Stimulated activated CD8-positive, alpha-beta memory T cell treated with anti-CD3 and anti-CD28 coated beads, Interleukin-7, amount 100 ng/mL, for 1 hour (primary cell): Measurements from ENCODE around the gene ZFYVE28.
"Not testable (repeated sequence)": the region's sequence is repeated elsewhere in the genome, so short reads cannot be mapped to it uniquely, and the experiment has no call there.

Source experiments
- DNase-seq, 2 donors: peaks; one replicate each; pipeline ENCODE4 v3.0.0-alpha.2; 2020; ENCODE audit warnings: low read depth in 2 of 2

Gene ZFYVE28

DNA sequence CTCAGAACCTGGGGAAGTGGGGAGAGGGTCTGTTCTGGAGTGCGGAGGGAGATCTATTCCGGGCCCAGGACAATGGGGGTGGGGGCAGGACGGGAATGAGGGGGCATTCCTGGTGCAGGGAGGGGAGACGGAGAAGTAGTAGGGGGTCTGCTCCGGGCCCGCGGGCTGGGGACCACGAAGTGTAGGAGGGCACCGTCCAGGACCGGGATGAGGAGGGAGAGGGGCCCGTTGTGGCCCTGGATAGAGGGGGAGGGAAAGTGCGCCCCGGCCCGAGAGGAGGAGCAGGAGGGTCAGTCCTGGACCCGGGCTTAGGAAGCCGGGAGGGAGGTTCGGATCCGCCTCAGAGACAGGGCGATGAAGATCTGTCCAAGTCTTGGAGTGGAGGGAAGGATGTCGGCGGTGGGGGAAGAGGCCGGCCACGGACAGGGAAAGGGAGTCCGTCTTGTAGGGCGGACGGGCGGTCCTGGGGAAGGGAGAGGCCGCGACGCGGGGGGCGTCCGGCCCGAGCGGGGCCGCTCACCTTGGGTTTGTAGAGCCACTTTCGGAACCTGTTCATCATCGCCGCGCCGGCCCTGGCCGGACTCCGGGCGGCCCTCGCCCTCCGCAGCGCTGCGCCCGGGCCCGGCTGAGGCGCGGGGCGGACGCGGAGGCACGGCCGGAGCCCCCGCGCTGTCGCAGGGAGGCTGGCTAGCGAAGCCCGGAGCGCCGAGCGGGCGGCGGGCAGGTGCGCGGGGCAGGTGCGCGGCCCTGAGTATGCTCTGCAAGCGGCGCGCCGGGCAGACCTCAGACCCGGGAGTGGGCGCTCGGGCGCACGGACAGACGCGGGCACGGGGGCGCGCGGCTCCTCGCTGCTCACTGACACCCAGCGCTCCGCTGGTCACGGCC is at the start of gene ZFYVE28:
ZFYVE28 (minus strand) TSS at position 881 of the 885 bp plus-strand sequence; CDS start at position 559, 322 bp downstream.
- no peak for DNase-seq

GRCh38 chr4:2465544-2465943 is 47.1 kb upstream of the ZFYVE28 start:
- DNase-seq, result not testable (repeated sequence)

DNA sequence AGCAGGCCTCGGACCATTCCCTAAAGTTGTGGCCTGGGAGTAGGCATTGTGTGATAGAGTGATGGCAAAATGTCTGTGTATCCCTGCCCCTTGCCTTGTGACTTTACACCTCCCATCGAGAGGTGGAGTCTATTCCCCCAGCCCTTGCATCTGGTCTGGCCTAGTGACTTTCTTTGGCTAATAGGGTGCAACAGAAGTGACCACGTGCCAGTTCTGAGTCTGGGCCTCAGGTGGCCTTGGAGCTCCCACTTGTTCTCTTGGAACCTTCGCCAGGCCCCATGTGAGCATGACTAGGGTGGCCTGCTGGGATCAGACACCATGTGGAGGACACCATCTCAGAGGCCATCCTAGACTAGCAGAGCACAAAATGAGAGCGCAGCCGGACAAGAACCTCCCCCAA is 46.6 kb upstream of the ZFYVE28 start:
- DNase-seq, result no peak

DNA sequence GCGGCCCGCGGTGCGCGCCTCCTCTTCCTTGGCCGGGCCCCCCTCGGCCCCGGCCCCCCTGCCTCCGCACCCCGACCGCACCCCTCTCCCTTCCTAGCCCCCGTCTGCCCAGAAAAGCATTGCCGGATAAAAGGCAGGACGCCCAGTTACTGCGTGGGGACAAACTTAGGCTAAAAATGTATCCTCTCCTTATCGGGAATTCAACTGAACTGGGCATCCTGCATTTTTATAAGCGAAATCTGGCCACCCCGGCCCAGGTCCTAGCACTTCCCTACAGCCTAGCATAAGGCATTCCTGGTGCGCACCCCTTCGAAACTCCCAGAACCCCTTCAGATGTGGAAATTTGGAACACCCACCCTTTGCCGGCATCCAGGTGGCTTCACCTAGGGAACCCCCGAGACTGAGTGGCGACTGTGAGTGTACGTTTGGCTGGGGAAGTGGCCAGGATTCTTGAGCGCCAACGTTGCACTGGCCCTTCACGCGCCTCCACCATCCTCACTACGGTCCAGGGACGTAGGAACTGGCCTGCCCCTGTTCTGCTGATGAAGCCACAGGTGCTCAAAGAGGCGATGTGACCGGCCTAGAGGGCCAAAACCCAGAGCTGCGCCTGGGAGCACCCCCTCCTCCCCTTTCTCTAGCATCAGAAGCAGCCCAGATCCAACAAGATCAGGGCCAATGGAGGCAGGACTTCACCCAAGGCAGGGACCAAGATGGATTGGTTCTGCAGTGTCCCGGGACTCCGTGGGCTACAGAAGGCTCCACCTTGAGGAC is 44.7 kb upstream of the ZFYVE28 start:
- no peak for DNase-seq

GRCh38 chr4:2462218-2462991 is 44.0 kb upstream of the ZFYVE28 start:
- peak; percentile 32 to 34 for DNase-seq

DNA sequence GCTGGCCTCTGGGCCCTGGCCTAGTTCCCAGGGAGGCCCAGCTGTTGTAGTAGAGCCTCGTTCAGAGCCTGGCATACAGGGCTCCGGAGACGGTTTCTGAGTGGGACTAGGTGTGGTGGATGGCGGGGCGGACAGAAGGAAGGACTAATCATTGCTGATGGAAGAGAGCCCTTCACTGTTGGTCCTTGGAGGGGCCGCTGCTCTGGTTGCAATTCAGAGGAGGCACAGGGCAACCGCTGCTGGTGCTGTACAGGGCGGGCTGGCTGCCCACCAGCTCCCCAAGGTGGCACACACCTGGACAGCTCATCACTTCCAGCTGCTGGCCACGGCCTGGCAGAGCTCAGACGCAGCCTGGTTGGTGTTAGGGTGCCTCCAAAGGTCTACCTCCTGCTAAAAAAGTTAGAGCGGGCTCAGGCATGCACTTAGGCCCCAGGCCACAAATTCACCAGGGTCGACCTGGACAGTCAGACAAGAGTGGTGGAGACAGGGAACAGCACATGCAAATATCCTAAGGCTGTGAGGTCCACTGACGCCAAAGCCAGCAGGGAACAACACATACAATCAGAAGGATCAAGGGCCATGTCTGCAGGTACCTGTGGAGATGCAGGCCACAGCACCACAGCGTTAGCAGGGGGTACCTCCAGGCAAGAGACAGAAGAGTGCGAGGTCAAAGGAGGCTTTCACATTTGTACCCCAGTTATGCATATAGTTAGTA is 43.0 kb upstream of the ZFYVE28 start:
- no peak for DNase-seq

DNA sequence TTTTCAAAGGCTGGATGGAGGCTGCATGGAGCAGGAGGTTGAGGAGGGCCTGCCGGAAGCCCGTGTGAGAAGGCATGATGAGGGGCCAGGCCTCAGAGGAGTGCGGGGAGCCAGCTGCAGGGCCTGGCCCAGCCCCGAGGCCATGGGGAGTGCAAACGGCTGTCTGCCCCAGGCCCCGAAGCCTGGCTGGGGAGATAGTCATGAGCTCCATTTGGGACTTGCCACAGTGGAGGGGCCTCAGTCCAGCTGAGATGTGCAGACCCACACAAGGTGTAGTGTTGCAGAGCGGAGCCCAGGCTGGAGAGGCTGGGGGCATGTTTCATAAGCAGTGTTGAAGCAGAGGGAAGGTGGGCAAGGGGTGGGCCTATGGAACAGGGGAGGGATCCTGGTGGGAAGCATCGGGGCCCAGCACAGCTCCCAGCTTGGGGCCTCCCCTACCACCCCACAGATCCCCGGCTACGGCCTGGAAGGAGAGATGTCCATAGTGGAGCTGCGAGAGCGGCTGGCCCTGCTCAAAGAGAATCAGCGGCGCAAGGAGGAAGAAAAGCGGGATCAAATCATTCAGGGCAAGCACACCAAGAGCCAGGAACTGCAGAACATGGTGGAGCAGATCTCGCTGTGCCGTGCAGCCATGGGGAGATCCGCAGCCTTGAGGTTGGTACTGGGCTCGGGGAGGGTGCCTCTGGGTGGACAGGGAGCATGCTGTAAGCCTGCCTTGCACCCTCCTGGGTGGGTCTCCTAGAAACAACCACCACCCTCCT is 41.3 kb upstream of the ZFYVE28 start:
- no peak for DNase-seq

DNA sequence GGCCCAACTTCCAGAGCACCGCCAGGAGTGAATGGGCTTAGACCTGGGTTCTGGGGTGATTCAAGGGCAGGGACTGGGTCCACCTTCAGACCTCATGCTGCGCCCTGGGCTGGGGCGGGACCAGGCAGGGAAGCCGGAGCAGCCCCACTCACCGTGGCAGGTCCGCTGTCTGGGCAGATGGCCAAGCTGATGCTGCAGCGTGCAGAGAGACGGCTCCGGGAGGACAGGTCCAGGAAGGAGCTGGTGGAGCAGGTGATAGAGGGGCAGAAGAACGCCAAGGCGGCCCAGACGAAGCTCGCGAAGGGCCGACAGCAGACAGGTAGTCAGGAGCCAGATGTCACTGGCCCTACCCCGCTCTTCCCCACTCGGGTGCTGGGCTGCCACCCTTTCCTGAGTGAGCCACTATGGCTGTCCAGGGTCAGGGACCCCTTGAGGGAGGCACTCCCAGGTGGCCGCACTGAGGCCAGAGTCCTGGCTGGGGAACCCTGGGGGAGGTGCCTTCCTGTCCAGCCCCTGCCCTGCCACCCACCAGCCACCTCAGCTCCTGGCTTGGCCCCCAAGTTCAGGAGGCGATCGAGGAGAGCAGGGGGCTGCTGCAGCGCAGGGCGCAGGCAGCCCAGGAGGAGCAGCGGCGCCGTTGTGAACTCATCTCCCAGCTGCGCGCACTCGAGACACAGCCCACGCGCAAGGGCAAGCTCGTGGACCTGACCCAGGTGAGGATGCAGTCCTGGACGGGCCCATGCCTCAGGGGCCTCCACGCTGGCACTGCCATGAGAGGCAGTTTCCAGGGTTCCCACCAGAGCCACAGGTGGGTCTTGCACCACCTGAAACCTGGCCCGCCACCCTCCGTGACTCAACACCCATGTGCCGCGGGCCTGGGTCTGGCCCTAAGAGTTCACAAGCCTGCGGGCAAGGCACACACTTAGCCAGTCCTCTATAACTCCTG is 40.4 kb upstream of the ZFYVE28 start:
- DNase-seq, result no peak

DNA sequence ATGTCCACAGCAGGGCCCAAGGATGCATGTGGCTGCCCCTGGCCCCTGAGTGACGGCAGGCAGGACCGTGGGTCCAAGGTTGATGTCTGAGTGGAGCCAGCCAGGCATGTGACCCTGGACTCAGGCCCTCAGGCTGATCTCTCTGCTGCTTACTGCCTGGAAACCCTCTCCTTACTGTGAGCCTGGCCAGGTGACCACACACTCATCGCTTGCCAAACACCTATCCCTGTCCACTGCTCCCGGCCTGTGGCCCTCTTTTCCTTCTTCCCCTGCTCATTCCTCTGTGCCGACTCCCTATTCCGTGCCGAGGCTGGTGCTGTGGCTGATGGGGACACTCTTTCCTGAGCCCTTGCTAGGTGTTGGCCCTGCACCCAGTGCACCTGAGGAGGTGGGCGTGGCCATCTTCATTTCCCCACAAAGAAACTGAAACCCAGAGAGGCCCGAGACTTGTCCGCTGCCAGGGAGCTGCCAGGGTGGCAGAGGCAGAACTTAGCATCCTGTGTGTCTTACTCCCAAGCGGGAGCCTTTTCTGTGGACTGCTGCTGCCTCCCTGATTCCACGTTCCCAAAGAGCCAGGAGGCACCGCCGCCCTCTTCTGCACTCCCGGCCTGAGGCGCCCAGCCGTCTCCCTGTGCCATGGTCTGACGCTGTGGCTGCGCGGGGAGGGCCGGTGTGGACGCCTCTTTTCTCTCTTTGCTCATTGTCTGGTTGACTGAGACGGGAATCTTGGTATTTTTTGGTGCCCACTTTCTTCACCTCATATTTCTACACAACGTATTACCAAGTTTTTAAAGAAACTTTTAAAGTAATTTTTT is 39.2 kb upstream of the ZFYVE28 start:
- DNase-seq, result no peak

DNA sequence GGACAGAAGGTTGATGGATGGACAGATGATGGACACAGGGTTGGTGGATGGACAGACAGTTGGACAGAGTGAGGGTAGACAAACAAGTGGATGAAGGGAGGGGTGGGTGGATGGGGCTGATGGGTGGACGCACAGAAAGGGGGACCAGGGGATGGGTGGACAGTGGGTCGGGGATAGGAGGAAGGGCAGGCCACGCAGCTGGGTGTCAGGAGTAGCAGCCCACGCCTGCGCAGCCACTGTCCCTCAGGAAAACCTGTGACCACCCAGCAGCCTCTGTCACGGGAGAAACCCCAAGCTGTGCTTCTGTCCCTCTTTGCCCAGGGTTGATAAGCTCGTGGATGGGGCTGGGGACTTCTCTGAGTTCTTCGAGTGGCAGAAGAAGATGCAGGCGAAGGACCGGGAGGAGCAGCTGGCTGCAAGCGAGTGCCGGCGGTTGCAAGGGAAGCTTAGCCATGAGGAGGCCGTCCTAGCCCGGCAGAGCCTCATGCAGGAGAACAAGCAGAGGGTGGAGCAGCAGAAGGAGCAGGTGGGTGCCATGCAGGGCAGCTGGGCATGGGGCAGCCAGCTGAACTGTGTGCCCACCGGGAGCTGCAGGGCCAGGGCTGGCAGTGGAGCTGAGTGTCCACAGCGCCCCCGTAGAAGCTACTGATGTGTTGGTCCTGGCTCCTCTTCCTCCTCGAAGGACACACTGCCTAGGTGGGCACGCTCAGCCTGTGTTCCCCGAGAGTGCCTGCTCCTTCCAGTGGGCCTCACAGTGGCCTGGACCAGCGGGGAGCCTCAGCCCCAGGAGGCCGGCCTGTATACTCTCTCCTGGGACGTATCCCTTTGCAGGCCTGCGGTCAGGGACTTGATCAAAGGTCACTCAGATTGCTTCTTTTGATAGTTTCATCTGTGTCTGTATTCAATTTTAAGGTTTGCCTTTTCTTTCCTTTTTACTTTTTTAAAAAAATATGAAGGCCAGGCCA is 33.7 kb upstream of the ZFYVE28 start:
- no peak for DNase-seq

DNA sequence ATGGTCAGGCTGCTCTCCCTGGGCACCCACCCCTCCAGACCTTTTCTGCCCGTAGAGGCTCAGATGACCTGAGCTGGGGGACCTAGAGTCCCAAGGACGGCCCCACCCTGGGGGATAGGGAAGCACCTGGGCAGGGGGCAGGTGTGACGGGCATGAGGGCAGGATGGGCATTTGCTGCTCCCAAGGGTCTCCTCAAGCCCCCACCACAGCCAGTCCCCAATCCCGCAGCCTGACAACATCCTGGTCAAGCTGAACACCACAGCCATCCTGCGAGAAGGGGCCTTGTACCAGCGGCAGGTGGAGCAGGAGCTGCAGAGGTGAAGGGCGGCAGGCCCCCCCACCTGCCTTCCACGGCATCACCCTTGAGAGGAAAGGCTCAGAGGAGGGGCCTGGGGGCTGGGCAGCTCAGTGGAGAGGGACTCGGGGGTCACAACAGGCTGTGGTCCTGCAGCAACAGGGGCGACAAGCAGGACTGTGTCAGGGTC is 32.6 kb upstream of the ZFYVE28 start:
- no peak for DNase-seq

- DNase-seq, result no peak
Observed at GRCh38 chr4:2450394-2451035, 32.1 kb upstream of the ZFYVE28 start.

GRCh38 chr4:2449511-2450392 is 31.3 kb upstream of the ZFYVE28 start:
- DNase-seq, result no peak

DNA sequence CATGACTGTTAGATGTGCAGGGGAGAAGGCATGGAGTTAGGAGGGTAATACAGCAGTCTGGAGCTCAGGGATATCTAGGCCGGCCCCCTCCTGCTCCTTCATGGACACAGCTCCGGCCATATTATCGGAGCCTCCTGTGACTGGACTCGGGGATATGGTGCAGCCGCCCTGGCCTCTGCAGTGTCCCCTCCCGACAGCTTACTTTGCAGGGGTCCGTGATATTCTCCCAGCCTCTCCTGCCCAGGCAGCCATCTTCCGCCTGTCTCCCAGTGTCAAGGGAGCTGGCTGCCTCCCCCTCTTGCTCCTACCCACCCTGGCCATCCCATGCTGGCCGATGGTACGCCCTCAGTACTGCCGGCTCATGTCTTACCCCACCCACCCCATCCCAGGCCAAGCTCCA is 30.6 kb upstream of the ZFYVE28 start:
- DNase-seq, result no peak

- DNase-seq, result no peak
Observed at GRCh38 chr4:2448589-2448988, 30.1 kb upstream of the ZFYVE28 start.
